ENCODE results near the gene ASPDH. TPM values are rescaled to one million over a fixed set of nuclear protein-coding genes. Genes with fewer than 3 reads are reported as not detected.

Gene ASPDH
- total RNA-seq, 1 experiment from 2014 or later = not detected

DNA sequence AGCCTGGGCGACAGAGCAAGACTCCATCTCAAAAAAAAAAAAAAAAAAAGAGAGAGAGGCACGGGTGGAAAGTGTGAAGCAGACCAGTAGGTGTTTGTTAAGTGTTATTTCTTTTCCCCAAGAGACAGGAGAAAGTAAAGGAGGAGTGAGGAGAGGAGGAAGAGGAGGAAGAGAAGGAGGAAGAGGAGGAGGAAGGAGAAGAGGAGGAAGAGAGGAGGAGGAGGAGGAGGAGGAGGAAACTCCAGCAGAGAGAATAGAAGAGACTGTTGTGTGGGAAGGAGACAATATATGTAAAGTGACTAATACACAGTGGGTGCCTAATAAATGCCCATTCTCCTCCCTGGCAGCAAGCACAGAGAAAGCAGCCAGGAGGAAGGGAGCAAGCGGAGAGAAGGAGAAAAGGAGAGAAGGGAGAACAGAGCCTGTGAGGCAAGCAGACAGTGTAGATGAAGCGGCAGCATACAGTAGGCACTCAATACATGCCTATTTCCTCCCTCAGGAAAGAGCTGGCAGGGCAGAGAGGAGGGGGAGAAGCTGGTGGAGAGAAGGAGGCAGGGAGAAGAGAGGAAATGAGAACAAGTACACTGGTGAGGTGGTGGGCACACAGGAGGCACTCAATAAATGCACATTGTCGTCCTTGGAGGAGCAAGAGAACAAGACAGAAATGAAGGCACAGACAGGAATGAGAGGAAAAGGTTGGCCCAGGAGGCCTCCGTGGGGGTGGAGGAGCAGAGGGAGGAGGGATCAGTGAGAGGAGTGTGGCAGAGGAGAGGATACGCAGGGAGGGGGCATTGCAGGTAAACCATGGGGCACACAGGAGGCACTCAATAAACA is 19.3 kb downstream of the ASPDH start:
- no peak for DNase-seq (ENCODE audit: unreplicated experiment)
- intact Hi-C loops (cut with micrococcal nuclease) = no loop called here
- ChIA-PET CTCF (no interaction called here), POLR2A (no interaction called here)
- peaks cover 7% of the 10 kb centered on the region for H3K4me1 Mint-ChIP-seq (ENCODE audit: insufficient read depth, unreplicated experiment)
- TF ChIP-seq, protein P1, sequence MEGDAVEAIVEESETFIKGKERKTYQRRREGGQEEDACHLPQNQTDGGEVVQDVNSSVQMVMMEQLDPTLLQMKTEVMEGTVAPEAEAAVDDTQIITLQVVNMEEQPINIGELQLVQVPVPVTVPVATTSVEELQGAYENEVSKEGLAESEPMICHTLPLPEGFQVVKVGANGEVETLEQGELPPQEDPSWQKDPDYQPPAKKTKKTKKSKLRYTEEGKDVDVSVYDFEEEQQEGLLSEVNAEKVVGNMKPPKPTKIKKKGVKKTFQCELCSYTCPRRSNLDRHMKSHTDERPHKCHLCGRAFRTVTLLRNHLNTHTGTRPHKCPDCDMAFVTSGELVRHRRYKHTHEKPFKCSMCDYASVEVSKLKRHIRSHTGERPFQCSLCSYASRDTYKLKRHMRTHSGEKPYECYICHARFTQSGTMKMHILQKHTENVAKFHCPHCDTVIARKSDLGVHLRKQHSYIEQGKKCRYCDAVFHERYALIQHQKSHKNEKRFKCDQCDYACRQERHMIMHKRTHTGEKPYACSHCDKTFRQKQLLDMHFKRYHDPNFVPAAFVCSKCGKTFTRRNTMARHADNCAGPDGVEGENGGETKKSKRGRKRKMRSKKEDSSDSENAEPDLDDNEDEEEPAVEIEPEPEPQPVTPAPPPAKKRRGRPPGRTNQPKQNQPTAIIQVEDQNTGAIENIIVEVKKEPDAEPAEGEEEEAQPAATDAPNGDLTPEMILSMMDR (IDR thresholded peaks at IDR 0.05; ENCODE audit: unreplicated experiment) = no peak
- no peak overlapping the region for H3K27ac Mint-ChIP-seq (ENCODE audit: low read depth, unreplicated experiment)
- BruUV-seq (replicated peaks) = no TSS peak
- peaks cover 37% of the 10 kb centered on the region for H3K27me3 Mint-ChIP-seq (ENCODE audit: insufficient read depth, unreplicated experiment)
- H3K4me3 Mint-ChIP-seq (ENCODE audit: unreplicated experiment) = no peak overlapping the region
- peaks cover 20% of the 10 kb centered on the region for H3K9me3 Mint-ChIP-seq (ENCODE audit: unreplicated experiment)
- H3K36me3 Mint-ChIP-seq (ENCODE audit: insufficient read depth, unreplicated experiment) = peaks cover 11% of the 10 kb centered on the region

DNA sequence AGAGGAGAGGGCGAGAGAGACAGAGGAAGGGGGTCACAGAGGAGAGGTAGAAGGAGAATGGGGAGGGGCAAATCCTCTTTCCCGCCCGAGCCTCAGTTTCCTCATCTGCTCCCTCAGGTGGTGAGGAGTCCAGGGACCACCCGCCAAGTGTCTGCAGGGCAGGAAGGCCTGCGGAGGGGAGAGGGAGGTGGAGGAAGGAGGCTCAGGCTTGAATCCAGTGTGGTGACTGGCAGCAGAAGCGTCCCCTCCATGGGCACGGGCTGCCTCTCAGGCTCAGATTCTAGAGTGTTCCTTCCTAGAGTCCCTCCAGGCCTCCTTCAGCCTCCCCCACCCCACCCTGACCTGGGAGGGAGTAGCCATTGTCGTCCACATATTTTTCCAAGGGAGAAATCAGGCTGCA is 20.5 kb downstream of the ASPDH start:
- peaks cover 7% of the 10 kb centered on the region for H3K4me1 Mint-ChIP-seq (ENCODE audit: insufficient read depth, unreplicated experiment)
- H3K36me3 Mint-ChIP-seq (ENCODE audit: insufficient read depth, unreplicated experiment) = peaks cover 11% of the 10 kb centered on the region
- TF ChIP-seq, protein P1 (IDR thresholded peaks at IDR 0.05; ENCODE audit: unreplicated experiment) = no peak
- H3K4me3 Mint-ChIP-seq (ENCODE audit: unreplicated experiment) = no peak overlapping the region
- BruUV-seq (replicated peaks) = no TSS peak
- DNase-seq (ENCODE audit: unreplicated experiment) = no peak
- no peak overlapping the region for H3K27ac Mint-ChIP-seq (ENCODE audit: low read depth, unreplicated experiment)
- H3K9me3 Mint-ChIP-seq (ENCODE audit: unreplicated experiment) = peaks cover 26% of the 10 kb centered on the region
- peaks cover 37% of the 10 kb centered on the region for H3K27me3 Mint-ChIP-seq (ENCODE audit: insufficient read depth, unreplicated experiment)
- ChIA-PET CTCF (interaction anchor here (0.6 kb wide), 1 partner anchor 16 kb away, joined by 3 read pairs; no protein-coding TSS in a partner anchor), POLR2A (no interaction called here)
- intact Hi-C loops (cut with micrococcal nuclease) = no loop called here

DNA sequence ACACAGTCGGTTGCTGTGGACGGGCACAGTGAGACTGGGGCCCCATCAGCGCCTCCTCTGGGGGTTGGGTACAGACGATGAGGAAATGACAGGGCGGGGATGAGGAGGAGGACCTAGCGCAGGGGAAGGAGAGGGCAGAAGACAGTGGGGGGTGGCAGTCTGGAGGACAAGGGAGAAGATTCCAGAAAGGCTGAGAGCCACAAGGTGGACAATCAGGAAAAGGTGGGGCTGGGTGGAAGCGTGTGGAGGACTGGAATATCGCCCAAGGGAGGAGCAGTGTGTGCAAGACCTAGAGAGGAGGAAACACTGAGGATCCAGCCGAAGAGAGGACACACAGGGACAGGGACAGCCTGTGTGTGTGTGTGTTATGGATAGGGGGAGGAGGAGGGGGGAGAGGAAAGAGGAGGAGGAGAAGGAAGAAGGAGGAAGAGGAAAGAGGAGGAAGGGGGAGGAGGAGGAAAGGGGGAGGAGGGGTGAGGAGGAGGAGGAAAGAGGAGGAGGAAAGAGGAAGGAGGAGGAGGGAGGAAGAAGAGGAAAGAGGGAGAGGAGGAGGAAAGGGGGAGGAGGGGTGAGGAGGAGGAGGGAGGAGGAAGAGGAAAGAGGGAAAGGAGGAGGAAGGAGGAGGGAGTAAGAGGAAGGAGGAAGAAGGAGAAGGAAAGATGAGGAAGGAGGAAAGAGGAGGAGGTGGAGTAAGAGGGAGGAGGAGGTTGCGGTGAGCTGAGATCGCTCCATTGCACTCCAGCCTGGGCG is 21.2 kb downstream of the ASPDH start:
- H3K27ac Mint-ChIP-seq (ENCODE audit: low read depth, unreplicated experiment) = no peak overlapping the region
- H3K9me3 Mint-ChIP-seq (ENCODE audit: unreplicated experiment) = peaks cover 26% of the 10 kb centered on the region
- peaks cover 7% of the 10 kb centered on the region for H3K4me1 Mint-ChIP-seq (ENCODE audit: insufficient read depth, unreplicated experiment)
- intact Hi-C loops (cut with micrococcal nuclease) = no loop called here
- TF ChIP-seq, protein P1 (IDR thresholded peaks at IDR 0.05; ENCODE audit: unreplicated experiment) = no peak
- ChIA-PET POLR2A (no interaction called here), CTCF (no interaction called here)
- H3K4me3 Mint-ChIP-seq (ENCODE audit: unreplicated experiment) = no peak overlapping the region
- no TSS peak for BruUV-seq (replicated peaks)
- H3K36me3 Mint-ChIP-seq (ENCODE audit: insufficient read depth, unreplicated experiment) = peaks cover 11% of the 10 kb centered on the region
- peaks cover 44% of the 10 kb centered on the region for H3K27me3 Mint-ChIP-seq (ENCODE audit: insufficient read depth, unreplicated experiment)
- no peak for DNase-seq (ENCODE audit: unreplicated experiment)

DNA sequence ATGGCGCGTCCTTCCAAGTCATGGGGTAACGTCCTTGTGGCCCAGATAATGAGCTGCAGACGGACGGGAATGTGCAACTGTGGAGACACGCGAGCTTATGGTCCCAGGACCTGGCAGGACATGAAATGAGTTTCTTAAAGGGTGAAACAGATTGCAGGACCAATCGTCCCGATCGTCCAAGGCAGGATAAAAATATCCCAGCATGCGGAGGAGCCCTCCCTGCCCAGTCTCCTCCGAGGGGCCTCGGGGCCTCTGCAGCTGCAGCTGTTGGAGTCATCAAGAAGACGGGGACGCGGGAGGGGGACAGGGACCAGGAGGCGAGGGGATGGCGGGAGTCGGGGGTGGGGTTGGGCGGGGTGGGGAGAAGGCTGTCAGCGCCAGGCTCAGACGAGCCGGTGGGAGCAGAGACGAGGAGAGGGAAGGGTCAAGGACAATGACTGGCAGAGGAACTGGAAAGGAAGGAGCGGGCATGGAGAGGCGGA is 22.7 kb downstream of the ASPDH start:
- intact Hi-C loops (cut with micrococcal nuclease) = no loop called here
- Mint-ChIP-seq H3K4me3 (ENCODE audit: unreplicated experiment) (no peak overlapping the region), H3K36me3 (ENCODE audit: insufficient read depth, unreplicated experiment) (peaks cover 7% of the 10 kb centered on the region), H3K4me1 (ENCODE audit: insufficient read depth, unreplicated experiment) (peaks cover 7% of the 10 kb centered on the region), H3K27me3 (ENCODE audit: insufficient read depth, unreplicated experiment) (peaks cover 48% of the 10 kb centered on the region), H3K9me3 (ENCODE audit: unreplicated experiment) (peaks cover 26% of the 10 kb centered on the region), H3K27ac (ENCODE audit: low read depth, unreplicated experiment) (no peak overlapping the region)
- ChIA-PET POLR2A (no interaction called here), CTCF (no interaction called here)
- BruUV-seq (replicated peaks) = no TSS peak
- no peak for DNase-seq (ENCODE audit: unreplicated experiment)
- TF ChIP-seq, protein P1 (IDR thresholded peaks at IDR 0.05; ENCODE audit: unreplicated experiment) = no peak
